Fibroblast of the conjunctiva (primary cell): ENCODE data around the gene OR51B5.
A peak's percentile ranks its signal among the peaks of the same experiment; 100 is the strongest.
"Not testable (repeated sequence)": the region's sequence is repeated elsewhere in the genome, so short reads cannot be mapped to it uniquely, and the experiment has no call there.

Experiments used
- DNase-seq: peaks from one replicate; pipeline ENCODE4 v3.0.0-alpha.2; 2010; ENCODE audit warnings: low read depth

OR51B5 gene

GRCh38 chr11:5343474-5344335 lies at the start of gene OR51B5:
TSS of gene OR51B5 (minus strand) at chr11:5343524. CDS start at chr11:5343524, 0 bp downstream.
- no peak for DNase-seq

- no peak for DNase-seq
These were observed 46.9 kb upstream of the OR51B5 start for GRCh38 chr11:5390210-5390609.

- no peak for DNase-seq
These were observed 41.0 kb upstream of the OR51B5 start for GRCh38 chr11:5384335-5384734.

GRCh38 chr11:5383576-5383975 lies 40.3 kb upstream of the OR51B5 start, which contains the start of gene OR51M1:
TSS of gene OR51M1 (plus strand) at chr11:5383812. CDS start at chr11:5389399, 5,587 bp downstream.
- no peak for DNase-seq

GRCh38 chr11:5380740-5381342 lies 37.5 kb upstream of the OR51B5 start:
- DNase-seq, result peak; percentile 49

GRCh38 chr11:5369789-5370188 lies 26.5 kb upstream of the OR51B5 start:
- peak; percentile 44 for DNase-seq

- no peak for DNase-seq
These were observed 25.2 kb upstream of the OR51B5 start for GRCh38 chr11:5368502-5369043.

GRCh38 chr11:5367448-5368074 lies 24.2 kb upstream of the OR51B5 start:
- peak; percentile 56 for DNase-seq

GRCh38 chr11:5366856-5367255 lies 23.5 kb upstream of the OR51B5 start:
- no peak for DNase-seq

- not testable (repeated sequence) for DNase-seq
These were observed 23.0 kb upstream of the OR51B5 start for GRCh38 chr11:5366365-5366764.

- DNase-seq, result peak; percentile 16
These were observed 20.9 kb upstream of the OR51B5 start for GRCh38 chr11:5364214-5364613.

- no peak for DNase-seq
These were observed 20.4 kb upstream of the OR51B5 start for GRCh38 chr11:5363679-5364078.

GRCh38 chr11:5362017-5362625 lies 18.8 kb upstream of the OR51B5 start:
- DNase-seq, result no peak

GRCh38 chr11:5356031-5356430 lies 12.7 kb upstream of the OR51B5 start:
- not testable (repeated sequence) for DNase-seq

GRCh38 chr11:5351208-5351607 lies 7.9 kb upstream of the OR51B5 start, which contains the start of gene OR51B6:
TSS of gene OR51B6 (plus strand) at chr11:5351508. CDS start at chr11:5351508, 0 bp downstream.
- no peak for DNase-seq

- DNase-seq, result no peak
These were observed 6.2 kb upstream of the OR51B5 start for GRCh38 chr11:5349550-5349949.

GRCh38 chr11:5348551-5349194 lies 5.3 kb upstream of the OR51B5 start:
- no peak for DNase-seq

- DNase-seq, result no peak
These were observed 2.5 kb upstream of the OR51B5 start for GRCh38 chr11:5345831-5346230.

- no peak for DNase-seq
These were observed 3.5 kb downstream of the OR51B5 start for GRCh38 chr11:5339771-5340322.

GRCh38 chr11:5337253-5337652 lies 6.1 kb downstream of the OR51B5 start:
- not testable (repeated sequence) for DNase-seq

GRCh38 chr11:5336331-5336730 lies 7.0 kb downstream of the OR51B5 start:
- no peak for DNase-seq
